Lower leg skin (tissue), 3 donors: ENCODE measurements around the gene LMTK2.

Source experiments
- POLR2A ChIP-seq, 2 donors: fragments of 450-650 bp; IDR thresholded peaks; one replicate each; pipeline ENCODE4 v1.6.1; 2016 to 2017; ENCODE audit warnings: antibody characterized with exemption in 2 of 2, mild to moderate bottlenecking in 1 of 2, moderate library complexity in 1 of 2
- TF ChIP-seq, protein P1 (sequence below), 3 donors: fragments of 450-650 bp; IDR thresholded peaks; one replicate each; pipeline ENCODE4 v1.5.1; 2016; ENCODE audit warnings: antibody characterized with exemption in 3 of 3, mild to moderate bottlenecking in 3 of 3, moderate library complexity in 2 of 3

DNA sequence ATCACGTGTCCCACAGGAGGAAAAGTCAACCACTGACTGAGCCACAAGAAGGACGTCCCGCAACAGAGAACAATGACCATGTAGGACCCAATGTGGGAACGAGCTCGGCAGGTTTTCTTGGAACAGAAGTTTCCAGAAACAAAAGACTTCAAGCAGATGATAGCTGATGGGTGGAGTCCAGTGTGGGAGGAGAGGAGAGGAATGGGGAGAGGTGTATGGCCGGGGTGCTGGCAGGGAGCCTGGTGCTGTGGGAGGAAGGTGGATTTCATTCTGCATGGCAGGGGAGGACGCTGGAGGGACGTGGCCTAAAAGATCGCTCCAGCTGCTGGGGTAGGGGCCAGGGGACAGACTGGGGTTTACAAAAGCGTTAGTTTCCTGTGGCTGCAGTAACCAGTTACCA, 48.5 kb upstream of the LMTK2 start:
- TF ChIP-seq, protein P1, sequence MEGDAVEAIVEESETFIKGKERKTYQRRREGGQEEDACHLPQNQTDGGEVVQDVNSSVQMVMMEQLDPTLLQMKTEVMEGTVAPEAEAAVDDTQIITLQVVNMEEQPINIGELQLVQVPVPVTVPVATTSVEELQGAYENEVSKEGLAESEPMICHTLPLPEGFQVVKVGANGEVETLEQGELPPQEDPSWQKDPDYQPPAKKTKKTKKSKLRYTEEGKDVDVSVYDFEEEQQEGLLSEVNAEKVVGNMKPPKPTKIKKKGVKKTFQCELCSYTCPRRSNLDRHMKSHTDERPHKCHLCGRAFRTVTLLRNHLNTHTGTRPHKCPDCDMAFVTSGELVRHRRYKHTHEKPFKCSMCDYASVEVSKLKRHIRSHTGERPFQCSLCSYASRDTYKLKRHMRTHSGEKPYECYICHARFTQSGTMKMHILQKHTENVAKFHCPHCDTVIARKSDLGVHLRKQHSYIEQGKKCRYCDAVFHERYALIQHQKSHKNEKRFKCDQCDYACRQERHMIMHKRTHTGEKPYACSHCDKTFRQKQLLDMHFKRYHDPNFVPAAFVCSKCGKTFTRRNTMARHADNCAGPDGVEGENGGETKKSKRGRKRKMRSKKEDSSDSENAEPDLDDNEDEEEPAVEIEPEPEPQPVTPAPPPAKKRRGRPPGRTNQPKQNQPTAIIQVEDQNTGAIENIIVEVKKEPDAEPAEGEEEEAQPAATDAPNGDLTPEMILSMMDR (IDR thresholded peaks at IDR 0.05) = no peak
- TF ChIP-seq POLR2A (IDR thresholded peaks at IDR 0.05) = no peak
